Fibroblast of skin of left quadriceps (primary cell): ENCODE results near the gene EREG.

Experiments
- DNase-seq, 2 experiments: peaks; one replicate each; pipeline ENCODE4 v3.0.0-alpha.2; 2013; ENCODE audit warnings: low read depth in 2 of 2

The EREG gene

GRCh38 chr4:74424111-74424510, 59.2 kb downstream of the EREG start:
- DNase-seq = no peak

DNA sequence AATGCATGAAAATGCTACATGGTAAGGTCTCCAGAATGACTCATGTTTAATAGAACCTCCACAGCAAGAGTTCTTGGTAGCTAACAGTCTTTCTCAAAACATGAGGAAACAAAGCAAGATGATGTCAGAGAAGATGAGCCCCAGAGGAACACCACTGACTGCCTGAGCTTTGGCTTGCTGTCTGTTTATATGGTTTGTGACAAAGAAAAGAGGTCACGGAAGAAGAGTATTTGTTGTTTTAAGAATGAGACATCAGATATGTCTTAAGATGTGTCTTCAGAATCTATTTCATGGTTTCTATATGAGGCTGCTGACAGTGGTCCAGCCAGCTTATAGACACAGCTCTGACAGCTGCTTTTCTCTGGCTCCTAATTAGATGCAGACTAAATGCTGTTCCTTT, 61.2 kb downstream of the EREG start:
- DNase-seq = peak in 1 of 2 experiments; percentile 26

DNA sequence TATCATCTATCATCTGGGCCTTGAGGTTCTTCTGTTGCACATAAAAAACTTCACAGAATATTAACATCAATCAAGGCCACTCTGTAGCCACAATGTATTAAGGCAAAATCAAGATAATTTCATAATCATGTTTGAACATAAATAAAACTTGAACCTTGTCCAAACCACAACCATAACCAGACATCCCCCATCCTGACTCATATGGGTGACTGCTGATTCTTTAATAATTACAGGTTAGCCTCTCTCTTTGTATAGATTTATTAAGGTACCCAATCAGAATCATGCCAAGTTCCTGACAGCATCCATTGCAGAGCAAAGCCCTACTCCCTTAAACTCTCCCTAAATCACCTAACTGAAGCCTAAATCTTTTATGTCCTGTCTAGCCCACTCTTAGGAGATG, 63.3 kb downstream of the EREG start:
- no peak for DNase-seq

DNA sequence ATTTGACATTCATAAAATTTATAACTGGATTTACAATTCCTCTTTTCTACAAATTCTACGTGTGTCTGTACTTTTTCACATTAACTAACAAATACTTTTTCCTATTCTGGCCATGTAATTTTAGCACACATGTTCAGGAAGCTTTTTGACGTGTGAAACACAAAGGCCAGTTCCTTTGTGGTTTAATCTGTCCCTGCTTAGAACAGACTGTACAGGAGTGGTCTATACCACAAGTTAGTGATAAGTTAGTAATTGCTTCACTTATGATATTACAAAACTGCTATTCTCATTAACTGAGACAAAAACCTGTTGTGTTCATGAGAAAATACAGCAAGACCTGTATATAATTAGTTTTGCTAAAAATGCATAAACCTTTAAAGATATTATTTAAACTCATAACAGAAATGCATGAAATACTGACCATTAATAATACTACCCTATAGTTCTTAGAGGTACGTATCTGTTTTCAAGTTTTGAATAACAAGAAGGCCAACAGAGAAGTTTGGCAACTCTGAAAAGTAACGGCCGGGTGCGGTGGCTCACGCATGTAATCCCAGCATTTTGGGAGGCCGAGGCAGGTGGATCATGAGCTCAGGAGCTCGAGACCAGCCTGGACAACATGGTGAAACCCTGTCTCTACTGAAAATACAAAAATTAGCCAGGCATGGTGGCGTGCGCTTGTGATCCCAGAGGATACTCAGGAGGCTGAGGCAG, 66.3 kb downstream of the EREG start:
- no peak for DNase-seq

GRCh38 chr4:74433043-74433442, 68.1 kb downstream of the EREG start:
- DNase-seq = no peak

DNA sequence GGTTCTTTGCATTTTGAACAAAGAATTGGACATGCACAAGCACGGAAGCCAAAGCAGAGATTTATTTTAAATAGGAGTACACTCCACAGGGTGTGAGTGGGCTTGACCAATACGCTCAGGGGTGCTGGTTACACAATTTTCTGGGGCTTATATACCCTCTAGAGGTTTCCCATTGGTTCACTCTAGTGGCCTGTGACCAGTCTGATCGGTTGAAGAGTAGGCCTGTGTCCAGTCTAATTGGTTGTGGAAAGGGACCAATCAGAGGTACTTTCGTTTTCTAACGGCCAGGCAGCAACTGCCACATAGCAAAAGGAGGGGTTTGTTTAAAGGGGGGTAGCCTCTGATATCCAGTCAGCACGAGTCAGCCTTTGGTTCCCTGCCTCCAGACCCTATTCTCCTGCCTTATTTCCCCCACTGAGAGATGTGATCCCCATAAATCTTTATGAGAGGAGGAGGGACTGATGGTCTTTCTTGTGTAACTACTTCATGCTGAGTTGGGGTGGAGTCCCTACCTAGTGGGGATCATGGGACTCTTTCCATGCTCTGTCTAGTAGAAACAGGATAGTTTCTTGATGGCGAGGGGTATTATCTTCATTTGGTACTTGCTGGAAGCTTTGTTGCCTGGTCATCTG, 68.7 kb downstream of the EREG start:
- no peak for DNase-seq

- DNase-seq = no peak
These were observed 70.4 kb downstream of the EREG start for GRCh38 chr4:74435296-74435695.

GRCh38 chr4:74437866-74438265, 72.9 kb downstream of the EREG start:
- DNase-seq = no peak
